ENCODE results near the gene TM9SF3.

GRCh38 chr10:96576277-96576980 is 10.4 kb downstream of the TM9SF3 start:
- TF ChIP-seq CTCF (IDR thresholded peaks at IDR 0.05) (no peak), EZH2 (IDR thresholded peaks at IDR 0.05; ENCODE audit: borderline replicate concordance, insufficient read depth, low read depth, low read length, poor library complexity, severe bottlenecking) (no peak)
